Measurements from ENCODE around the gene PML. TPM values are rescaled to one million over a fixed set of nuclear protein-coding genes. Genes with fewer than 3 reads are reported as not detected.

PML gene
- polyA plus RNA-seq, 1 experiment: 14.3 TPM

DNA sequence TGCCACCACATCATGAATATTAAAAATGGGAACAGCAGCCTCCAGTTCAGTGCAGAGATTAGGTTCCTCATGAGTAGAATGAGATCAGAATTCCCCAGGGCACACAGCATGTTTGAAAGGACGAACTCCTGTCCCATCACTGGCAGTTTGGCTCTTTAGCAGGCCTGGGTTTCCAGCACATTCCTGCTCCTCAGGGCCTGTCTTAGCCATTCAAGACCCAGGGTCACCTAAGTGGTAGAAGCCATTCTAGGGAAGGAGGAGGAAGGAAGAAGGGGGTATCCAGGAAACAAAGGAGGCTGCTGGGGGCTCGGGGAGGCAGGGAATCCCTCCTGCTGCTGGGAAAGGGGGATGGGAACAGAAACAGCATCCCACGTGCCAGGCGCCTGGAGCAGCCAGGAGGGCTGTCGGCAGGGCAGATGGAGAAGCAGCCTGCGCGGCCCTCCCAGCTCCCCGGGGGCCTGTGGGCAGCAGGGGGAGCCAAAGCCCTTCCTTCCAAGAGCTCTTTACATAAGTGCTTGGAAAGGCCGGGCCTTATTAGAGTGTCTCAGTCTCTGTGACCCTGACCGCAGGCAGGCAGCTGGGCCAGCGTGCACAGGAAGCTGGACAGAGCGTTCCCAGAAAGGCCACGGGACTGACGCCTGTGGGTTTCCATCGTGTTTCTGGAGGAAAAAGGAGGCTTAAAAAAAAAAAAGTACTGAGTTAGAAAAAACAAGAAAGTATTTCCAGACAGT is 43.5 kb upstream of the PML start:
- ChIA-PET POLR2A (interaction anchor here (0.7 kb wide), 1 partner anchor 54 kb away, joined by 5 read pairs; no protein-coding TSS in a partner anchor), CTCF (interaction anchor here (0.6 to 6.5 kb wide), 26 partner anchors 10 to 371 kb away, joined by 3 to 78 read pairs (median 5); partner anchors contain the start of genes LOXL1, PML and TBC1D21)
- peak; percentile 93 for DNase-seq (ENCODE audit: low read depth)
- H3K36me3 ChIP-seq (ENCODE audit: control insufficient read depth, insufficient read depth, low read length): peaks cover 38% of the 10 kb centered on the region
- H3K27me3 ChIP-seq (ENCODE audit: control insufficient read depth, insufficient read depth, low read length): no peaks in the 10 kb centered on the region
- TF ChIP-seq, protein P1, sequence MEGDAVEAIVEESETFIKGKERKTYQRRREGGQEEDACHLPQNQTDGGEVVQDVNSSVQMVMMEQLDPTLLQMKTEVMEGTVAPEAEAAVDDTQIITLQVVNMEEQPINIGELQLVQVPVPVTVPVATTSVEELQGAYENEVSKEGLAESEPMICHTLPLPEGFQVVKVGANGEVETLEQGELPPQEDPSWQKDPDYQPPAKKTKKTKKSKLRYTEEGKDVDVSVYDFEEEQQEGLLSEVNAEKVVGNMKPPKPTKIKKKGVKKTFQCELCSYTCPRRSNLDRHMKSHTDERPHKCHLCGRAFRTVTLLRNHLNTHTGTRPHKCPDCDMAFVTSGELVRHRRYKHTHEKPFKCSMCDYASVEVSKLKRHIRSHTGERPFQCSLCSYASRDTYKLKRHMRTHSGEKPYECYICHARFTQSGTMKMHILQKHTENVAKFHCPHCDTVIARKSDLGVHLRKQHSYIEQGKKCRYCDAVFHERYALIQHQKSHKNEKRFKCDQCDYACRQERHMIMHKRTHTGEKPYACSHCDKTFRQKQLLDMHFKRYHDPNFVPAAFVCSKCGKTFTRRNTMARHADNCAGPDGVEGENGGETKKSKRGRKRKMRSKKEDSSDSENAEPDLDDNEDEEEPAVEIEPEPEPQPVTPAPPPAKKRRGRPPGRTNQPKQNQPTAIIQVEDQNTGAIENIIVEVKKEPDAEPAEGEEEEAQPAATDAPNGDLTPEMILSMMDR (IDR thresholded peaks at IDR 0.05; ENCODE audit: insufficient read depth, low read depth, low read length): peak; percentile 91
- no peak overlapping the region for H3K4me3 ChIP-seq (ENCODE audit: low read depth, low read length)

- DNase-seq (ENCODE audit: low read depth): no peak
- Histone ChIP-seq H3K4me3 (ENCODE audit: low read depth, low read length) (no peak overlapping the region), H3K27me3 (ENCODE audit: control insufficient read depth, insufficient read depth, low read length) (no peaks in the 10 kb centered on the region), H3K36me3 (ENCODE audit: control insufficient read depth, insufficient read depth, low read length) (peaks cover 35% of the 10 kb centered on the region)
- CTCF ChIA-PET: interaction anchor here (0.6 to 6.5 kb wide), 25 partner anchors 9 to 370 kb away, joined by 3 to 78 read pairs (median 5); partner anchors contain the start of genes PML and TBC1D21
- TF ChIP-seq, protein P1 (IDR thresholded peaks at IDR 0.05; ENCODE audit: insufficient read depth, low read depth, low read length): no peak
- POLR2A ChIA-PET: interaction anchor here (0.7 kb wide), 1 partner anchor 54 kb away, joined by 5 read pairs; no protein-coding TSS in a partner anchor
Measured at GRCh38 chr15:73951601-73952000, 42.9 kb upstream of the PML start.

DNA sequence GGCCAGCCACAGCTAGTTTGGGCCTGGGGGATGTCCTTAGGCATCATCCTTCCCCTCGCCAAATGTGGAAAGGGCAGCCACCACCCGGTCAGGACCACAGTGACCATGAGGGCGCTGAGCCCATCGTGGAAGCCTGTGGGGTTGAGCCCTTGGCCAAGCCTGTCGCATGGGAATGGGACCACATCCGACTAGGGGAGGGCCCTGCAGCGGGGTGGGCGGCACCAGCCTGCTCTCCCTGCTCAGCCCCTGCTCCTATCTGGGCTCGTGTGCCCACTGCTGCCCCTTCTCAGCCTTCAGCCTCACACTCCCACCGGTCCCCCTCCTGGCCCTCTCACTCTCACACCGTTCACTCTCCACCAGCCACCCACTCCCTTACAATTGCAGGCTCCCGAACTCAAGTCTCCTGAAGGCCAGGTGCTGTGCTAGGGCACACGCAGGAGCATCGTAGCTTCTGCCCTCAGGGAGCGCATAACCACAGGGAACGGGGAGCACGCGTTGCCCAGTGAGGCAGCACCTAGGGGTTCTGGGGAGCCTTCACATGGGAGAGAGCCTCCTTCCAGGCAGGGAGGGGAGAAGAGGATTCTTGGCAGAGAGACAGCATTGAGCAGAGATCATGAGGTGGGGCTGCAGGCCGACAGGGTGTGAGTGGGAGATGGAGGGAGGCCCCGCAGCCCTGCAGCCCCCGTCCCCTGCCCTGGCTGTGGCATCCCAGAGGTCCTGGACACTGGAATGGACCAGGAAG is 42.2 kb upstream of the PML start:
- DNase-seq (ENCODE audit: low read depth): no peak
- POLR2A ChIA-PET: no interaction called here
- TF ChIP-seq, protein P1 (IDR thresholded peaks at IDR 0.05; ENCODE audit: insufficient read depth, low read depth, low read length): no peak
- CTCF ChIA-PET: interaction anchor here (0.9 to 6.5 kb wide), 9 partner anchors 8 to 96 kb away, joined by 3 to 78 read pairs (median 7); partner anchors contain the start of gene TBC1D21
- Histone ChIP-seq H3K27me3 (ENCODE audit: control insufficient read depth, insufficient read depth, low read length) (no peaks in the 10 kb centered on the region), H3K4me3 (ENCODE audit: low read depth, low read length) (no peak overlapping the region), H3K36me3 (ENCODE audit: control insufficient read depth, insufficient read depth, low read length) (peaks cover 30% of the 10 kb centered on the region)

DNA sequence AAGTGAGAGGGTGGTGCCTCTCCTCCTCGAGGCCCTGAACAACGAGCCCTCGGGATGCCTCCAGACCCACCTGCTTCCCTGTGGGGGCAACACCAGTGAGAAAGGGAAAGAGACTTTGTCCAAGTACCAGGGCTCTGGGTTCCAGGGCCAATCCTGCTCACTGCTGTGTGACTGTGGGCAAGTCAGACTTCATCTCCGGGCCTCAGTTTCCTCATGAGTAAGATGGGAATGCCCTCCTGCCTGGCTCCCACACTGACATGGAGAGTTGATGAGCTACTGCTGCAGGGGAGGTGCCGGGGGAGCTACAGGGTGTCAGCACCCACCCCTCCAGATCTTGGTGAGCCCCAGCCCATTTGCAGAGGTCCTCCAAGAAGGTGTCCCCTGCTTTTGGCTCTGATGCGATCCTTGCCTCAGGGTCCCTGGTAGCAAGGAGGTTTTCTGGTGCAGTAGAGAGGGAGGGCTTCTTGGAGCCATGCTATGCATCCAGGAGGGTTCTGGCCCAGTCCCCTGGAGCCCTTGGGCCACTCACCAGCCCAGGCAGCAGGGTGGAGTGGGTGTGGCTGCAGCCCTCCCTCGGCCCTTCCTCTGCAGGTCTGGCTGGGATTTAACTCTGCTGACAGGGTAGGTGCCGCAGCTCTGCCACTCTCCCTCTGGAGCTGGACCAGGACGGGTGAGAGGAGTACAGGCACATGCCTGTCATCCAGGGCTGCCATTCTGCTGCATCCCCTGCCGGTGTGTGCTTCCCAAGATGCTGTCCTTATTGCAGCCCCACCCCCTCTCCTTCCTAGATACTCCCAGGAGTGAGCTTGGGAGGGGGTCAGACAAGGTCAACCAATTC is 41.4 kb upstream of the PML start:
- Histone ChIP-seq H3K27me3 (ENCODE audit: control insufficient read depth, insufficient read depth, low read length) (no peaks in the 10 kb centered on the region), H3K4me3 (ENCODE audit: low read depth, low read length) (no peak overlapping the region), H3K36me3 (ENCODE audit: control insufficient read depth, insufficient read depth, low read length) (peaks cover 23% of the 10 kb centered on the region)
- ChIA-PET POLR2A (no interaction called here), CTCF (interaction anchor here (1.6 kb wide), 1 partner anchor 10 kb away, joined by 9 read pairs; no protein-coding TSS in a partner anchor)
- TF ChIP-seq, protein P1 (IDR thresholded peaks at IDR 0.05; ENCODE audit: insufficient read depth, low read depth, low read length): no peak
- DNase-seq (ENCODE audit: low read depth): no peak
